Astrocyte of the cerebellum (primary cell): Measurements from ENCODE around the gene CYB5R3.
"Not testable (repeated sequence)": the region's sequence is repeated elsewhere in the genome, so short reads cannot be mapped to it uniquely, and the experiment has no call there.

Experiments used
- DNase-seq: peaks from one replicate; pipeline ENCODE4 v3.0.0-alpha.2; 2011; ENCODE audit warnings: low read depth
- H3K4me3 ChIP-seq: 2 replicates; pipeline ENCODE4 v1.5.1; 2011; ENCODE audit warnings: mild to moderate bottlenecking, low read depth, low read length, moderate library complexity
- CTCF ChIP-seq: IDR thresholded peaks from 2 replicates; pipeline ENCODE4 v1.5.1; 2012; ENCODE audit warnings: low read length, low read depth, moderate library complexity, mild to moderate bottlenecking; ENCODE audit errors: missing control alignments
- in situ Hi-C: cut with HindIII; loops from 2 replicates; pipeline ENCODE4 v1.10.0; 2017; ENCODE audit warnings: low sequenced_read_pairs

CYB5R3 gene

GRCh38 chr22:42587588-42588175 lies 61.5 kb downstream of the CYB5R3 start:
- H3K4me3 ChIP-seq, result no peak overlapping the region
- DNase-seq, result no peak
- in situ Hi-C loops, result no loop called here
- TF ChIP-seq CTCF, result no peak

GRCh38 chr22:42586381-42586780 lies 62.8 kb downstream of the CYB5R3 start:
- DNase-seq, result no peak
- in situ Hi-C loops, result no loop called here
- no peak for TF ChIP-seq CTCF
- no peak overlapping the region for H3K4me3 ChIP-seq

GRCh38 chr22:42585096-42585495 lies 64.1 kb downstream of the CYB5R3 start:
- H3K4me3 ChIP-seq, result no peak overlapping the region
- TF ChIP-seq CTCF, result no peak
- DNase-seq, result no peak
- in situ Hi-C loops, result no loop called here

GRCh38 chr22:42584364-42584940 lies 64.7 kb downstream of the CYB5R3 start:
- in situ Hi-C loops, result no loop called here
- no peak overlapping the region for H3K4me3 ChIP-seq
- no peak for TF ChIP-seq CTCF
- DNase-seq, result no peak

- no peak for DNase-seq
- H3K4me3 ChIP-seq, result no peak overlapping the region
- in situ Hi-C loops, result no loop called here
- TF ChIP-seq CTCF, result no peak
These were observed 66.2 kb downstream of the CYB5R3 start for GRCh38 chr22:42582987-42583386.

GRCh38 chr22:42581762-42582716 lies 67.2 kb downstream of the CYB5R3 start:
- in situ Hi-C loops, result no loop called here
- no peak for TF ChIP-seq CTCF
- DNase-seq, result no peak
- H3K4me3 ChIP-seq, result peak overlapping the region; percentile 72

- peak overlapping the region; percentile 72 for H3K4me3 ChIP-seq
- in situ Hi-C loops, DNase-seq: not testable (repeated sequence)
These were observed 67.9 kb downstream of the CYB5R3 start for GRCh38 chr22:42581194-42581761.

GRCh38 chr22:42580040-42580439 lies 69.2 kb downstream of the CYB5R3 start:
- in situ Hi-C loops, H3K4me3 ChIP-seq, DNase-seq: not testable (repeated sequence)
